Vagina (tissue), 2 donors: ENCODE measurements around the gene PCGF3.

Source experiments
- CTCF ChIP-seq, 3 experiments: fragments of 450-650 bp in 2 of 3; fragments of 200-600 bp in 1 of 3; sonication (generic) in 1 of 3; IDR thresholded peaks; one replicate each; pipeline ENCODE4 v1.5.1; 2017 to 2019; ENCODE audit warnings: antibody characterized with exemption in 3 of 3, mild to moderate bottlenecking in 2 of 3, moderate library complexity in 2 of 3
- POLR2A ChIP-seq, 2 donors: fragments of 450-650 bp; IDR thresholded peaks; one replicate each; pipeline ENCODE4 v1.6.1; 2017; ENCODE audit warnings: antibody characterized with exemption in 2 of 2, mild to moderate bottlenecking in 2 of 2, moderate library complexity in 2 of 2
- POLR2AphosphoS5 ChIP-seq, 2 donors: sonication (generic); formaldehyde crosslinking; IDR thresholded peaks; one replicate each; pipeline ENCODE4 v1.9.0; 2017; ENCODE audit warnings: antibody characterized with exemption in 2 of 2, mild to moderate bottlenecking in 2 of 2, low read depth in 1 of 2; ENCODE audit not compliant: insufficient read depth in 1 of 2

GRCh38 chr4:687971-688853, 17.4 kb upstream of the PCGF3 start:
- TF ChIP-seq CTCF (IDR thresholded peaks at IDR 0.05) (no peak), POLR2A (IDR thresholded peaks at IDR 0.05) (no peak), POLR2AphosphoS5 (IDR thresholded peaks at IDR 0.05; ENCODE audit: insufficient read depth in 1 of 2, low read depth in 1 of 2) (no peak)
